Mucosa of descending colon (tissue), 3 donors: ENCODE results near the gene VRK3. TPM values are rescaled to one million over a fixed set of nuclear protein-coding genes. Genes with fewer than 3 reads are reported as not detected.
A peak's percentile ranks its signal among the peaks of the same experiment; 100 is the strongest.
"Not testable (repeated sequence)": the region's sequence is repeated elsewhere in the genome, so short reads cannot be mapped to it uniquely, and the experiment has no call there.

Experiments used
- ATAC-seq: fragments of 200-7000 bp; cut with Tn5 transposase; one replicate; pipeline ENCODE4 v1.9.1; 2020; ENCODE audit warnings: mild to moderate bottlenecking, moderate library complexity
- DNase-seq, 3 donors: peaks; one replicate each; pipeline ENCODE4 v3.0.0-alpha.2; 2020
- H3K36me3 ChIP-seq: fragments of 200-600 bp; one replicate; pipeline ENCODE4 v1.8.0; 2021; ENCODE audit warnings: low read depth, mild to moderate bottlenecking
- H3K4me1 ChIP-seq: fragments of 200-600 bp; one replicate; pipeline ENCODE4 v1.8.0; 2021; ENCODE audit warnings: low read depth, mild to moderate bottlenecking
- H3K4me3 ChIP-seq: fragments of 200-600 bp; one replicate; pipeline ENCODE4 v1.8.0; 2021; ENCODE audit warnings: mild to moderate bottlenecking
- H3K9me3 ChIP-seq: fragments of 200-600 bp; one replicate; pipeline ENCODE4 v1.8.0; 2021; ENCODE audit warnings: mild to moderate bottlenecking
- CTCF ChIP-seq: fragments of 200-600 bp; IDR thresholded peaks from one replicate; pipeline ENCODE4 v1.8.0; 2022; ENCODE audit warnings: antibody characterized with exemption, mild to moderate bottlenecking
- intact Hi-C, 2 donors: fragments of 100-400 bp; cut with DNase I in 1 of 2; cut with micrococcal nuclease in 1 of 2; formaldehyde crosslinking; loops; one replicate each; pipeline versions ENCODE4 v1.11.0 to v1.11.1; 2022; cut with DNase I, micrococcal nuclease
- total RNA-seq, 3 donors: library from RNA; stranded (reverse); fragmentation: NEBNext Ultra II Directional in 2 of 3; extraction: Animal tissue kit (Norgen Biotek cat#: 25700) in 2 of 3; gene quantifications; one replicate each; pipeline versions ENCODE4 v1.2.1 to v1.2.4, GENCODE V29; 2021 to 2023
- donor health status: DM: no; HTN: no; CAD: no; lungs with moderate emphysema.
- donor health status: DM: no; HTN: no; CAD: no.
- donor health status: DM: no; HTN: yes; CAD: no.

Gene VRK3
- total RNA-seq, 3 donors from 2014 or later: 53.8 to 72.9 (median 62.7) TPM

GRCh38 chr19:49949742-49950589 lies 75.2 kb downstream of the VRK3 start:
- peaks cover 27% of the 10 kb centered on the region for H3K4me1 ChIP-seq
- H3K9me3 ChIP-seq: no peaks in the 10 kb centered on the region
- intact Hi-C loops: no loop called here
- DNase-seq (peak in 2 of 3 donors; percentile 17 to 31), ATAC-seq (peak; percentile 24)
- no peak overlapping the region for H3K4me3 ChIP-seq
- H3K36me3 ChIP-seq: no peaks in the 10 kb centered on the region
- no peak for TF ChIP-seq CTCF

GRCh38 chr19:49946415-49946814 lies 78.8 kb downstream of the VRK3 start:
- Histone ChIP-seq H3K36me3 (no peaks in the 10 kb centered on the region), H3K9me3 (no peaks in the 10 kb centered on the region), H3K4me1 (peaks cover 6% of the 10 kb centered on the region), H3K4me3 (no peak overlapping the region)
- ATAC-seq: peak; percentile 15
- intact Hi-C loops: no loop called here
- TF ChIP-seq CTCF: no peak
- DNase-seq: peak in 2 of 3 donors; percentile 10 to 12

GRCh38 chr19:49944567-49944966 lies 80.6 kb downstream of the VRK3 start:
- intact Hi-C loops, H3K4me1 ChIP-seq, H3K36me3 ChIP-seq, ATAC-seq, H3K9me3 ChIP-seq, H3K4me3 ChIP-seq: not testable (repeated sequence)
- peak in 1 of 3 donors; percentile 17 for DNase-seq

- Histone ChIP-seq H3K9me3 (no peaks in the 10 kb centered on the region), H3K36me3 (no peaks in the 10 kb centered on the region), H3K4me1 (peaks cover 6% of the 10 kb centered on the region), H3K4me3 (no peak overlapping the region)
- no peak for TF ChIP-seq CTCF
- intact Hi-C loops: no loop called here
- ATAC-seq (no peak), DNase-seq (no peak)
Observed at GRCh38 chr19:49940482-49940791, 84.7 kb downstream of the VRK3 start.

- H3K36me3 ChIP-seq: no peaks in the 10 kb centered on the region
- no peaks in the 10 kb centered on the region for H3K9me3 ChIP-seq
- peak in 2 of 3 donors; percentile 27 to 29 for DNase-seq
- H3K4me1 ChIP-seq: peaks cover 4% of the 10 kb centered on the region
- intact Hi-C loops: loop anchor here (5.0 to 10.0 kb wide), 2 partner anchors 42 to 45 kb away; no protein-coding TSS in a partner anchor
- no peak for ATAC-seq
- no peak overlapping the region for H3K4me3 ChIP-seq
- TF ChIP-seq CTCF: no peak
Observed at GRCh38 chr19:49939721-49940481, 85.3 kb downstream of the VRK3 start.

GRCh38 chr19:49938662-49939061 lies 86.5 kb downstream of the VRK3 start:
- Histone ChIP-seq H3K4me3 (no peak overlapping the region), H3K36me3 (no peaks in the 10 kb centered on the region), H3K4me1 (peaks cover 4% of the 10 kb centered on the region), H3K9me3 (no peaks in the 10 kb centered on the region)
- no peak for ATAC-seq
- no peak for TF ChIP-seq CTCF
- peak in 1 of 3 donors; percentile 20 for DNase-seq
- intact Hi-C loops: loop anchor here (5.0 to 10.0 kb wide), 2 partner anchors 44 to 46 kb away; no protein-coding TSS in a partner anchor
